ENCODE data around the gene APBA1.

The APBA1 gene

DNA sequence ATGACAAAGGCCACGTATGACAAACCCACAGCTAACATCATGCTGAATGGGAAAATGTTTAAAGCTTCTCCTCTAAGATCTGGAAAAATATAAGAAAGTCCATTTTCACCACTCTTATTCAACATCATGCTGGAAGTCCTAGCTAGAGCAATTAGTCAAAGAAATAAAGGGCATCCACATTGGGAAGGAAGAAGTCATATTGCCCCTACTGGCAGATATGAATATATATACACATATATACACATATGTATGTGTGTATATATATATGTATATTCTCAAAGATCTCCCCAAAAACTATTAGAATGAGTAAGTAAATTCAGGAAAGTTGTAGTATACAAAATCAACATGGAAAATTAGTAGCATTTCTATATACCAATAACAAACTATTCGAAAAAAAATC, 17.1 kb downstream of the APBA1 start:
- no peak for DNase-seq

DNA sequence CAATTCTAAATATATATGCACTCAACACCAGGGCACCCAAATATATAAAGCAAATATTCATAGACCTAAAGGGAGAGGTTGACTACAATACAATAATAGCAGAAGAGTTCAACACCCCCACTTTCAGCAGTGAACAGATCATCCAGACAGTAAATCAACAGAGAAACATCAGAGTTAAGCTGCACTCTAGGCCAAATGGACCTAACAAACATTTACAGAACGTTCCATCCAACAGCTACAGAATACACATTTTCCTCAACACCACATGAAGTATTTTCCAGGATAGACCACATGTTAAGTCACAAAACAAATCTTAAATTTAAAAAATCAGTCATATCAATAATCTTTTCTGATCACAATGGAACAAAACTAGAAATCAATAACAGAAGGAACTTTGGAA, 18.9 kb downstream of the APBA1 start:
- no peak for DNase-seq

DNA sequence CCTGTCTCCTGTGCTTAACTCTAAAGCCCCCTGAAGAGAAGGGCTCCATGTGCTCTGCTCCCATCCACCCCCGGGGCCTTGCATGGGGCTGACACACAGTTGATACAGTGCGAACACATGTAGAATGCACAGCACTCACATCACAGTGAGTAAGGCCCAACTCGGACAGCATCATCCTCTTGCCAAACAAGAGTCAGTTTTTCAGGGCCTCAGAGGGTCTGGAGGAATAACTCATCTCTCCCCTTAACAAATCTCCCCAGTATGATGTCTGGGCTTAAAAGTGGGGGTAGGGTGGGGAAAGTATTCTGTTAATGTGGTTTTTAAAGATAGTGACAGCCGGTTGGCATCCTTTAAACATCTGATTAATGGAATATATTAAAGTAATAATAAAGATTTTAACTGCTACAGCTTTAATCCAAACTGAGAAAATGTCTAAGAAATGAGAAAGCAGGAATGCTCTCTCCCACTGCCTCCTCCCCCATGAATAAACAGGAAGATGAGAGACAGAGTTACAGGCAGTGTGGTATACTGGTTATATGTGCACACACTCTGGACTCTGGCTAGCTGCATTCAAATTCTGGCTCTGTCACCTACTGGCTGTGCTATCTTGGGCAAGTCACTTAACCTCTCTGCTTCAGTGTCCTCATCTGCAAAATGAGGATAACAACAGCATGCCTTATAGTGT, 22.5 kb downstream of the APBA1 start:
- DNase-seq: no peak

DNA sequence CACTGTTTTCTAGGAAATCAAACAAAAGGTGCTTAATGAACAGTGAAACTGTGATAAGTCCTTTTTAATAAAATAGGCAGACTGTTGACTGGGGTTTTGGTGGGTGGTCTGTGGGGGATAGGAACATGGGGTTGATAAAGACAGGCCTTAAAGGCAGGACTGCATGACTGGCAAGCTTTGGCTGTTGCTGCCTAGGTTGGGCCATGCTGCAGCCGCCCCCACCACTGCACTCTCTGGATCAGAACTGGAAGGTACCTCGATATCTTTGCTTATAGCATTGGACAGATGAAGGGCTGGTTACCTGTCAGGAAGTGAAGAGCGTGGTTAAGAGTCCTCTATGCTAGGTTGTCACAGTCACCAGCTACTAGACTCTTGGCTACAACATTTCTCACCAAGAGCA, 24.4 kb downstream of the APBA1 start:
- DNase-seq: no peak

DNA sequence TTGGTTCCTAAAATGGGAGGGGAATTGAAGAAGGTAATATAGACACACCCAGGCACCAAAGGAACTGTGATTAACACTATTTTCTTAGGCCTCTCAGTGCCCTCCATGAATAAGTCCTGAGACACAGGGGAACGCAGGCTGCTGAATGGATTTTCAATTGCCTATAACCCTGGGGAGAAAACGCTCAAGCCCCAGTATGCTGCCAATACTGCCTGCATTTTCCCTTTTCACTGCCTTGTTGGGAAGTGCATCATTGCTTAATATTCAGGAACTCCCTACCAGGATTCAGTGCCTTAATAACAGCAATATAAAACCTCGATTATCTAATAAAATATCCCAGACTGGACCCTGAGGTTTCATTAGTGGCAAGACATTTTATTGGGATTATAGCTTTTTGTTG, 25.4 kb downstream of the APBA1 start:
- DNase-seq: no peak

DNA sequence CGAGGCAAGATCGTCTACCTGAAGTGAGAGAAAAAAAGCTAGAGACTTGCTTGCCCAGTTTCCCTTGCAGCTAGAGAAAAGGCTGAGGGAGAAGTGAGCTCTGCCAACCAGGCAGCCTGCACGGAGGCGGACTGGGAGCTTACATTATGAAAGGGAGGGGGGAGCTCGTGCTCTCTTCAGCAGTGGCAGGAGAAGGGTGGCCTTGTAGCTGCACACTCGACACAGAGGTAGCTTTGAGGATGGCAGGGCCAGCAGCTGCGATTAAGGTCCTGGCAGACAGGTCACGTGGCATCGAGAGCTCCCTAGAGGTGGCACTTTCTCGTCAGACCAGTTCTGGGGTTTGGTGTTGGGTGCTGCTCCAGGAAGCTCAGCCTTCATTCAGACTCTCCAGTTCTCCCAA, 26.7 kb downstream of the APBA1 start:
- no peak for DNase-seq

DNA sequence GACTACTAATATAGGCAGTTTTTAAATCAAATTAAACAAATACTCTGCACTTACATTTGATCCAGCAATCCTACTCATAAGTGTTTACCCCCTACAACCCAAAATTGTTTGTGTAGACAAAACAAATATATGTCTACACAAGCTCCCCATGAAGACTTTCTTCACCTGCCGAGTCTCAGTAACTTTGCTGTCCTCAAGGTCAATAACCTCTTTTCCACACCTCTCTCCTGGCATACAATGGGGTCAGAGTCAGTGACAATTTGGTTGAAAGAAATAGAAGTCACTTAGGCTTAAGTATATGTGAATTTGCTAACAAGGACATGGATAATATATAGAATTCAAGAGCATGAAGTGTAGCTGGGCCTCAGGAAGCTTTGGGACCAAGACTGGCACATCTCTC, 29.1 kb downstream of the APBA1 start:
- no peak for DNase-seq

DNA sequence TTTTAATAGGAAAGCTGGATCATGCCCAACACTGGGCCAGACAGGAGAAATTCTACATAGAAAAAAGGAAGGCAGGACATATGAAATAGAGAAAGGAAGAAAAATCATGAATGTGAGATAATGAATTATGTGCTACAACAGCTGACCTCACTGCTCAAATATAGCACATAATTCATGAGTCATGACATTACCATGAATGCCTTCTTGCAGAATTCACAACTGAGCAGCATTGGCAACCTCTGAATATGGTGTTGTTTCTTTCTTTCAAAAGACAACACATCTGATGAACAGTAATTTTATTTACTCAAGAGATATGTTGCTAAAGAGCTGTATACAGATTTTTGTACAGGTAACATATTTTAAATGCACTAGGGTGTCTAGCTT, 34.4 kb downstream of the APBA1 start:
- DNase-seq: no peak

DNA sequence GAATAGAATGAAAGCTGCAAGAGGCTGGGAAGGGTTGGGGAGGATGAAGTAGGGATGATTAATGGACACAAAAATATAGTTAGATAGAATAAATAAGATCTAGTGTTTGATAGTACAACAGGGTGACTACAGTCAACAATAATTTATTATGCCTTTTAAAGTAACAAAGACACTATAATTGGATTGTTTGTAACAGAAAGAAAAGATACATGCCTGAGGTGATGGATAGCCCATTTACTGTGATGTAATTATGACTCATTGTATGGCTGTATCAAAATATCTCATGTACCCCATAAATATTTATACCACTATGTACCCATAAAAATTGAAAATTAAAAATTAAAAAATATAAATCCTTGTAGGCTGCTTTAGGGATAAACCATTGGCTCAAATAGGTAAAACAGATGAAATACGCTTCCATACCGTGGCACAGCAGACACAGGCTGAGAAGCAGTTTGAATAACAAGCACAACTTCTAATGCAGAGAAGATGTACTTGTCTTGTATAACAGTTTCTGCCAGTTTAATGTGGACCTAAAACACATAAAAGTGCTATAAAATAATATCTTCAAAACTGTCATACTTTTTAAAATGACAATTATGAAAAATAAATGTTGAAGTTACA, 34.9 kb downstream of the APBA1 start:
- no peak for DNase-seq

DNA sequence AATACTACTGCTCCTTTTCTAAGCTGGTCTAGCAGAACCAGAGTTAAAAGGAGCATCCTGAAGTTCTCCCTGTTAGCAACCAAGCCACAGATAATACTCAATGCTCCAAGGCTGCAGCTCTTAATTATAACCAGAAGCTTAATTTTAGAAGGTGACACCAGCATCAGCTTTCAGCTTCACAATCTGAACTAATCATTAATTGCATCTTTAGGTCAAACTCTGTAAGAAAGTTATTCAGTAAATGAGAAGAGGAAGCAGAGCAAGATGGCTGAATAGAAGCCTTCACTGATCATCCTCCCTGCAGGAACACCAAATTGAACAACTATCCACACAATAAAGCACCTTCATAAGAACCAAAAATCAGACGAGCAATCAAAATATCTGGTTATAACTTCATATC, 38.5 kb downstream of the APBA1 start:
- DNase-seq: no peak

DNA sequence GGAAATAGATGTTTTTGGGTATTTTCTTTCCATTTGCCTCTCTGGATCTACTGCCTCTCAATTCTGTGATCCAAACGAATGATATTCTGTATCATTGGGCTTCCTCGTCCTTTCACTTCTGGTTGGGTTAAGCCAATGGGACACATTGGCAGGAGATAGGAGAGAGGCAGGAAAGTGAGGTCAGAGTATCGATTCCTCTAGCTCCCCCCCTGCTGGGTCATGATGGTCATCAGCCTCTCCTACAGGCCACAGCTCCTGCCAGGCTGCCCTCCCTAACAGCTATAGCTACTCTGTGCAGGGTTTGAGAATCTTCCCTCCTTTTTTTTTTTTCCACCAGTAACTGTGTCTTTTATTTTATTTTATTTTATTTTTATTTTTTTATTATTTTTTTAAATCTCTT, 39.4 kb downstream of the APBA1 start:
- no peak for DNase-seq

DNA sequence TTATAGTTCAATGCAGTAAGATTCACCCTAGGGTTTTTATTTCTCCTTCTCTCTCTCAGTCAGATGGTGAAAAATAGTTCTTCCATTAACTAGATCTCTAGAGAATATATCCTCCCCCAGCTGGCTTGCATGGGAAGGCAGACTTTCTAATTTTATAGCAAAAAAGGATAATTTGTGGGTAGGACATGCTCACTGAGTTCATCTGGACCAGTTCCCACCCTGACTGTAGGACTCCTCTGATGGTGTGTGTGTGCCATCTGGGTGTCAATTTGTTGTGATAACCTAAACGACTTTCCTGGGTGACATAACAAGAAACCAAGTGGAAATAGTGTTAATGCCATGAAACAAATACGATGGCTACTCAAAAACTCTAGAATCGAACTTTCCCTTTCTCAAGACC, 44.9 kb downstream of the APBA1 start:
- no peak for DNase-seq

DNA sequence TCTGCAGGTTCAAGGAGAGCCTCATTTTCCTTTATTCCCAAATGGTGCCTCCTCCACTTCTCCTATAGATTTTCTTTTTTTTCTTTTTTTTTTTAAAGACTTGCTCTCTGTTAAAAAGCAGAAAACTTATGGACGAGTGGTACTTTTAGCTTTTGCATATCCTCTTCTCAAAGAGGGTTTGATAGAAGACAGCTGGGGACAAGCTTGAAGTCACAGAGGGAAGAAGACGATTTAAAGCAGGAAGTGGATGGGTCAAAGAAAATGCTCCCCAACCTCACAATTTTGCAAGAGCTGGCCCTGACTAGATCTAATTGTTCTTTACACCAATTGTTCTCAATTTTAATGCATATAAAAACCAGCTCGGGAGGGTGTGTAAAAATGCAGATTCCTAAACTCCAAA, 48.9 kb downstream of the APBA1 start:
- DNase-seq: no peak

DNA sequence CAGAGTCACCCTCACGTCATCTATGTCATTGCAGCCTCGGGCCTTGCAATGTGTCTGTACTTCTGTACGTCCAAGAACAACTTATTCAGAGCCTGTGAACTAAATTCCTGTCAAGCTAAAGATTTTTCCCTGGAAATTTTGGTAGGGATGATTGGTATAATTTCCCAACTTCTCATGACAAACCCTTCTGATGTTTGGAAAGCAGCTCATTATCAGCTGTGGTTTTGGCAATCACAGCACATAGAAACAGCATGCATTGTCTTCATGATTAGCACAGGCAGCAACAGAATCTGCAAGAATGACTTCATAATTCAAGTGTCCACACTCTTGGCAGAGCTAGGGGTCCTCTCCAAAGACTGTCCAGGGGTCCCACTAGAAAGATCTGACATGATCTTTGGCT, 49.5 kb downstream of the APBA1 start:
- DNase-seq: no peak

DNA sequence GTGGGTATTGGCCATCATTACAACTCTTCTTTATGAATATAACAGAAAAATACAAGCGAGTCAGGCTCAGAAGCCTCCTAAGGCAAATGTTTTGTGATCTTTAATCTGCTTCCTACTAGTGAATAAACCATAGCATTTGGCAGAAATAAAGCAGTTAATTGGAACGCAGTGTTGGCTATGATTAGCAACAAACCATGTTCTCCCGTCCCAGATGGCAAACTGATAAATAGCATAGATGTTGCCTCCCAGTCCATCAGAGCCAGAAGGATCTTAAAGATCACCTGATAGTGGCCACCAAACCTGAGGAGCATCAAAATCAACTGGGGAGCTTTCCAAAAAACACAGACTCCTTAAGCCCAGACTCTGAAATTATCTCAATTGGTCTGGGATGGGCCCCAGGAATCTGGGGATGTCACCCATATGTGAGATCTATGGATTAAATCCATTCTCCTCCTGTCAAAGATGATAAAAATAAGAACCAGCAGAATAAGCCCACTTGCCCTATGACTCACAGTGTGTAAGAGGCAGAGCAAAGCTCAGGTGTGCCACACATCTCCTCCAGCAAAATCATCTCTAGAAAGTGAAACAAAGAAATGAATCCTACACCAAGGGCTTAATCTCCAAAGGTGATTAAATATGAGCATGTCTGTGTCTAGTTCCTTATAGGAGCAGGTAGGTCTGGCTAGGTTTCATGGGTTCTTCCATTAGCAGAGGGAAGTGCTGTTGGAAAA, 50.3 kb downstream of the APBA1 start:
- DNase-seq: no peak

DNA sequence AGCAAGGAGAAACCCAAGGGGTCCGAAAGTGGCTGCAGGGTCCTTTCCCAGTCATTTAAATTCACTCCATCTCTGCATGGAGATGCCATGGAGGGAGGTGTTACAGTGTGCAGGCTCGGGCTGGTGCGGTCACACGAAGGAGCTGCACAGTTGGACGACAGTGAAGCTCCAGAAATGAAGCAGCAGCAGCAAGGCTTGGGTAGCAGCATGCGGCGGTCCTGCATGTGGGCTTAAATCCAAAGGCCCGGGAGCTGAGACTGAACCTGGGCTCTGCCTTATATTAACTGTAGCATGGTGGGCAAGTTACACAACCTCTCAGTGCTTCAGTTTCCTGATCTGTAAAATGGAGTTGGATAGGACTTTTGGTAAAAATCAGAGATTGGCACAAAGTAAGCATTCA, 51.4 kb downstream of the APBA1 start:
- no peak for DNase-seq

DNA sequence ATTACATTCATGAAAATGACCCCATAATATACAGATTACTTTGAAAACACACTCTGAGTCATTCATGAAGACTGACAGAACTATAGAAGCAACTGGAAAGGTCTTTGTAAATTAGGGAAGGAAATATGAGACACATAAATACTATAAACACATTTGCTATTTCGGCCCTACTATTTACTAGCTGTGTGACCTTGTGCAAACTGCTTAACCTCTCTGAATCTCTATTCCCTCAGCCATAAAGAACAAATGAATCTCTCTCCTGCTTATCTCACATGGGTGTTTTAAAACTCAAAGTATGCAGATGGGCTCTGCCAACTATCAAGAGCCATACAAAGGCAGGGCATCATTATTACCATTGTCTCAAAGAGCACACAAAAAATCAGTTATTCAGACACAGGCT, 52.9 kb downstream of the APBA1 start:
- no peak for DNase-seq

DNA sequence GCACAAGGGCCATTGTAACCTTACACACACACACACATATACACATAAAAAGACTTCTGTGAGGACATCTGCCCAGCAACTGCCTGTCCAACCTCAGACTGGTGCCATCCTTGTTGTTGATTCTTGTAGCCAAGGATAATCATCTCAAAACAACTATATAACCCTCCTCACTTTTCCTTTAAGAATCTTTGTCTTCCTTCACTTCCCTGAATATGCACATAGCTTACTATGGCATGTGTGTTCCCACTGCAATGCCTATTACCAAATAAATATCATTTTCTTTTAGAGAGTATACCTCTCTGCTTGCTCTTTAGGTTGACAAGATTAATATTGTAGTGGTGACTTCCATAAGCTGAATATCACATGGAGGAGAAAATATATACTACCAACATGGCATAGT, 55.2 kb downstream of the APBA1 start:
- DNase-seq: no peak

DNA sequence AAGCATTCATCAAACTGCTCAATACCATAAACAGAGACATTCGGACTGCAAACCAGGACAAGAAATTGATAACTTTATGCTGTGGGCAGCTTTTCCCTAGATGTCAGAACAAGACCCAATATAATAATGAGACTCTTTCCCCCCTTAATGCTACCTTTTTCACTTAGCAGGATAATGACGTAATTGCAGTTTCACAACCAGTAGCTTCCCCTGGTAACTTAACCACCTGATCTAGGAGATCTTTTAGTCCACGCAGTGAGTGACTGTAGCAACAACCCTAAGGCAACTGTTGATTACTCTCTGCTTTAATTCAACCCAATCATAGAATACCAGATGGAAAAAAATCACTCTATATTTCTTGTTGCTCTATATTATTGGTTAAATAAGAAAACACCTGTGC, 56.3 kb downstream of the APBA1 start:
- DNase-seq: no peak

DNA sequence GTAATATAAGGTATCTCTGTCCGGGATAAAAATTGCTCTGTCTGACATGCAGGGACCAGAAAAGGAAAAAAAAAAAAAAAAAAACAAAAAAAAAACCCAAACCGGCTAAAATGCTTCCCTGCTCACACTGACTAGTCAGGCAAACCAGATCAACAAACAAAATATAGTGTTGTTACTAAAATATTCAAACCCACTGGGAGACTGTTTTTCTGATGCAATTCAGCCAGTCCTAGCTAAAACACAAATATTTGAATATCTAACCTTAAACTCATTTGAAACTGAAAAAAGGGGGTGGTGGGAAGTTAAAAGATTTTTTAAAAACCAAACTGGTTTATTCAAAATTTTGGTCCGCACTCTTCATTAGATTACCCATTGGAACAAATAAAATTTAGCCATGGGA, 61.0 kb downstream of the APBA1 start:
- no peak for DNase-seq

DNA sequence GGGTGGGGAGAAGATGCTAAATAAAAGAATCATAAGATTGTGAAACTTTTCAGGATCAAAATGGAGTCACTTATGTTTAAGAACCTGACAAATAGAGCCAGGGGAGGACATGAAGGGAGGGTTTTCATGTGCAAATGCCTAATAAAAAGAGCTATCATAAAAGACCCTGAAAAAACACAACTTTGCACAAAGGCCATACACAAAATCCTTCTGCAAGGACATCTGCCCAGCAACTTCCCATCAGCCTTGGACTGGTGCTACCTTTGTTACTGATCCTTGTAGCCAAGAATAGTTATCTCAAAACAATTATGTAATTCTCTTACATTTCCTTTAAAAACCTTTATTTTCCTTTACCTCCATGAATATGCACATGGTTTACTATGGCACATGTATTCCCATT, 63.0 kb downstream of the APBA1 start:
- DNase-seq: no peak

DNA sequence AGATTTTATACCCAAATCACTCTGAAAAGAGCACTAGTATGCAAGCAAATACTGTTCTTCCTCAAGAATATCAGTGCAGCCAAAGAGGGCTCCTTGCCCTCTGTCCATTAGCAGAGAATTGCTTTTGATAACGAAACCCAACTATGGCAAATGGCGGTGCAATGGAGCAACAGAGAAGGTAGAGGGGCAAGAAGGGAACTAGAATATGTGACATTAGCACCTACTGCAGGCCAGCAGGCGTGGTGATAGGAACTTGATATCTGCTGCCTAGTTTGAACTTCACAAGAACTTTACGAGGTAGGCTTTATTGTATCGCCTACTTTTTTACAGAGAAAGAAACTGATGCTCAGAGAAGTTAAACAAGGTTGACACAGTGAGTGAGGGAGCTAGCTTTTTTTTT, 66.1 kb downstream of the APBA1 start:
- no peak for DNase-seq

DNA sequence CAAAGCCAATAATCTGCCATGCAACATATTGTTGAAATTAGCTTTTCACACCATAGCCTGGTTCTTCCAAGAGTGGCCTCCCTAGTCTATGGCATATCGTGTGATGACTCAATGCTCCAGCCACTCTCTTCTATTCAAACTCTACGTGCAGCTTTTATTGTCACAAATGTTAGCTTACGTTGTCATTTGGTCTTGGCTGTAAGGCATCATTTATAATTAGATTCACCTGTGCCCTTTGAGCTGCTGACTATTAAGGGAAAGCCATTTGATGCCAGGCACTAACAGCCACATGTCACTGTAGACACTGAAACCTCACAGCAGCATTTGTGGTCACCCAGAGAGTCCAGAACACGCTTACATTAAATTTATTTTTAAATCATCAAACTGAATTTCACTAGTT, 66.8 kb downstream of the APBA1 start:
- DNase-seq: no peak

DNA sequence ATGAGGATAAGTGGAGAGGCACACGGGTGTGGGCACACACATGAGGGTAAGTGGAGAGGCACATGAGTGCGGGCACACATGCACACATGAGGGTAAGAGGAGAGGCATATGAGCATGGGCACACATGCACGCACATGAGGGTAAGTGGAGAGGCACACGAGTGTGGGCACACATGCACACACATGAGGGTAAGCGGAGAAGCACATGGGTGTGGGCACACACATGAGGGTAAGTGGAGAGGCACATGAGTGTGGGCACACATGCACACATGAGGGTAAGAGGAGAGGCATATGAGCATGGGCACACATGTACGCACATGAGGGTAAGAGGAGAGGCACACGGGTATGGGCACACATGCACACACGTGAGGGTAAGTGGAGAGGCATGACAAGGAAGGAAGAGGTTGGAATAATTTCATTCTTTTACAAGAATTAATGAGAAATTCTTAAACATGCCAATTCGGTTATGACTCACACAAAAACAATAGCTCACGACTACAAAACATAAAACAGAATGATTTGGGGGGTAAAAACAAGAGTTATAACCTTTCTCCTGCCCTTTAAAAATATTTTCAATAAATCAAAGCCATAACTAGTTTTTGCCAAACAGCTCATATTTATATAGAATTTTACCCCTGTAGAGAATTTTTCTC, 67.5 kb downstream of the APBA1 start:
- DNase-seq: no peak

Measured in activated CD8-positive, alpha-beta memory T cell treated with anti-CD3 and anti-CD28 coated beads, Interleukin-2, amount 50 U/mL, for 4 hours (primary cell).